Measurements from ENCODE around the gene SOX5. TPM values are rescaled to one million over a fixed set of nuclear protein-coding genes. Genes with fewer than 3 reads are reported as not detected.

Gene SOX5
- total and polyA plus RNA-seq, 2 donors (not counting 1 experiment from before 2014, with no cell fraction given), result 3.9 to 17.2 TPM

DNA sequence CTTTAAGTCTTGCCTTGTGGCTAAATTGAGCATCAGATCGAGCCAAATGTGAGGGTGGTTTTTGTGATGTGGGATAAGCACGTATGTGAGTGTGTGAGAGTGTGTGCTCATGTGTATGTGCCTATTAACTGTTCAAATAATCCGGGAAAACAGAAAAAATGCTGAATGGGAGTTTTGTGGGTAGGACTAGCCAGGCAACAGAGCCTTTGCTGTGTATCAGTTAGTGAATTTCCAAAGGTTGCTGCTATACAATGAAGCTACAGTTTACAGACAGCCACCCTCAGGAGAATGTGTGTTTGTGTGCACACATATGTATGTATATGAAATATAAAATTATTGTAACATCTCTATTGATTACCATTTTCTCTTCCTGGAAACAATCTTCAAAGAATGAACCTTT is 154.0 kb downstream of the SOX5 start:
- no peak for ATAC-seq (ENCODE audit: low read depth)
- POLR2A ChIA-PET, result no interaction called here

DNA sequence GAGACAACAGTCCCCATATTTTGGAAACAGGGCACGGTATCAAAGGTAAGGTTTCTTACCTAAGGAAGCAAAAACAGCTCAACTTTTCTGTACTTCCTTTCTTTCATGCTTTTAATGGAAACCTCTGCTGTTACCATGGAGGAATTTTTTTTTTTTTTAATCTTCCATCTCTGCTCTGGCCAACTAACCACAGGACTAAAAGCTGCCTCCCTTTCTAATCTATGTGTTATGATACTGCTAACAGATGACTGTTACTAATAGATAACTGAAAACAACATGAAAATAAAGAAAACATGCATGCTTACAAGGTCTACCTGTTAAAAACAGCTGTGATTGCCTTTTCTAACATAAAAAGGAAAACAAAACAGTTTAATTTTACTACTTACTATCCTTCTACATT is 168.4 kb downstream of the SOX5 start:
- no peaks in the 10 kb centered on the region for H4K20me1 ChIP-seq (ENCODE audit: control insufficient read depth, insufficient read depth, low read length, poor library complexity, severe bottlenecking)
- POLR2A ChIA-PET, result no interaction called here
- no peak overlapping the region for H3K27ac ChIP-seq (ENCODE audit: low read length in 2 of 2)
- no peaks in the 10 kb centered on the region for H3K79me2 ChIP-seq (ENCODE audit: control insufficient read depth, insufficient read depth, low read length)
- no peaks in the 10 kb centered on the region for H3K36me3 ChIP-seq (replicated peaks in 1 of 2; ENCODE audit: control extremely low read depth in 1 of 2, control insufficient read depth in 1 of 2, extremely low read depth in 1 of 2, insufficient read depth in 2 of 2, low read length in 1 of 2)
- 20% methylated on average over 1 of the region's 1 CpG for WGBS (ENCODE audit: insufficient coverage)
- no peaks in the 10 kb centered on the region for H3K27me3 ChIP-seq (replicated peaks in 1 of 4; ENCODE audit: control extremely low read depth in 1 of 4, control insufficient read depth in 3 of 4, insufficient read depth in 4 of 4, low read length in 3 of 4)
- intact Hi-C loops (cut with micrococcal nuclease), result no loop called here
- no peak overlapping the region for H3K27ac Mint-ChIP-seq
- no peaks in the 10 kb centered on the region for H3K27me3 Mint-ChIP-seq
- H3K4me3 ChIP-seq (ENCODE audit: control extremely low read depth in 1 of 5, extremely low read depth in 1 of 5, insufficient read depth in 1 of 5, low read depth in 2 of 5, low read length in 4 of 5), result no peak overlapping the region
- no peak overlapping the region for H3K4me3 Mint-ChIP-seq
- no peak overlapping the region for H2AFZ ChIP-seq (ENCODE audit: insufficient read depth, low read depth, low read length, poor library complexity, severe bottlenecking)
- CTCF ChIA-PET, result no interaction called here
- H3K4me1 ChIP-seq (ENCODE audit: control insufficient read depth in 2 of 2, insufficient read depth in 2 of 2, low read length in 2 of 2), result no peaks in the 10 kb centered on the region
- H3K9me3 Mint-ChIP-seq (ENCODE audit: insufficient read depth), result no peaks in the 10 kb centered on the region
- no peaks in the 10 kb centered on the region for H3K4me1 Mint-ChIP-seq
- ATAC-seq (ENCODE audit: low read depth), result no peak
- TF ChIP-seq EZH2 (IDR thresholded peaks at IDR 0.05; ENCODE audit: borderline replicate concordance, insufficient read depth, low read depth, low read length, poor library complexity, severe bottlenecking), result no peak
- TF ChIP-seq, protein P1, sequence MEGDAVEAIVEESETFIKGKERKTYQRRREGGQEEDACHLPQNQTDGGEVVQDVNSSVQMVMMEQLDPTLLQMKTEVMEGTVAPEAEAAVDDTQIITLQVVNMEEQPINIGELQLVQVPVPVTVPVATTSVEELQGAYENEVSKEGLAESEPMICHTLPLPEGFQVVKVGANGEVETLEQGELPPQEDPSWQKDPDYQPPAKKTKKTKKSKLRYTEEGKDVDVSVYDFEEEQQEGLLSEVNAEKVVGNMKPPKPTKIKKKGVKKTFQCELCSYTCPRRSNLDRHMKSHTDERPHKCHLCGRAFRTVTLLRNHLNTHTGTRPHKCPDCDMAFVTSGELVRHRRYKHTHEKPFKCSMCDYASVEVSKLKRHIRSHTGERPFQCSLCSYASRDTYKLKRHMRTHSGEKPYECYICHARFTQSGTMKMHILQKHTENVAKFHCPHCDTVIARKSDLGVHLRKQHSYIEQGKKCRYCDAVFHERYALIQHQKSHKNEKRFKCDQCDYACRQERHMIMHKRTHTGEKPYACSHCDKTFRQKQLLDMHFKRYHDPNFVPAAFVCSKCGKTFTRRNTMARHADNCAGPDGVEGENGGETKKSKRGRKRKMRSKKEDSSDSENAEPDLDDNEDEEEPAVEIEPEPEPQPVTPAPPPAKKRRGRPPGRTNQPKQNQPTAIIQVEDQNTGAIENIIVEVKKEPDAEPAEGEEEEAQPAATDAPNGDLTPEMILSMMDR (IDR thresholded peaks at IDR 0.05), result no peak
- no peaks in the 10 kb centered on the region for H3K9me3 ChIP-seq (ENCODE audit: control extremely low read depth in 1 of 3, control insufficient read depth in 2 of 3, insufficient read depth in 1 of 3, low read length in 2 of 3)
- H3K9ac ChIP-seq (ENCODE audit: low read length), result no peak overlapping the region
- no peak overlapping the region for H3K4me2 ChIP-seq (replicated peaks; ENCODE audit: low read depth, low read length, poor library complexity, severe bottlenecking)
- no peak for DNase-seq

More for the DNA sequence above, 154.0 kb downstream of the SOX5 start:
- Histone ChIP-seq H3K27me3 (replicated peaks in 1 of 4; ENCODE audit: control extremely low read depth in 1 of 4, control insufficient read depth in 3 of 4, insufficient read depth in 4 of 4, low read length in 3 of 4) (no peaks in the 10 kb centered on the region), H3K9me3 (ENCODE audit: control extremely low read depth in 1 of 3, control insufficient read depth in 2 of 3, insufficient read depth in 1 of 3, low read length in 2 of 3) (no peaks in the 10 kb centered on the region), H3K36me3 (replicated peaks in 1 of 2; ENCODE audit: control extremely low read depth in 1 of 2, control insufficient read depth in 1 of 2, extremely low read depth in 1 of 2, insufficient read depth in 2 of 2, low read length in 1 of 2) (no peaks in the 10 kb centered on the region), H2AFZ (ENCODE audit: insufficient read depth, low read depth, low read length, poor library complexity, severe bottlenecking) (no peak overlapping the region), H3K27ac (ENCODE audit: low read length in 2 of 2) (no peak overlapping the region), H3K79me2 (ENCODE audit: control insufficient read depth, insufficient read depth, low read length) (no peaks in the 10 kb centered on the region), H3K4me1 (ENCODE audit: control insufficient read depth in 2 of 2, insufficient read depth in 2 of 2, low read length in 2 of 2) (no peaks in the 10 kb centered on the region), H3K9ac (ENCODE audit: low read length) (no peak overlapping the region), H3K4me3 (ENCODE audit: control extremely low read depth in 1 of 5, extremely low read depth in 1 of 5, insufficient read depth in 1 of 5, low read depth in 2 of 5, low read length in 4 of 5) (no peak overlapping the region), H3K4me2 (replicated peaks; ENCODE audit: low read depth, low read length, poor library complexity, severe bottlenecking) (no peak overlapping the region), H4K20me1 (ENCODE audit: control insufficient read depth, insufficient read depth, low read length, poor library complexity, severe bottlenecking) (no peaks in the 10 kb centered on the region)
- Mint-ChIP-seq H3K9me3 (ENCODE audit: insufficient read depth) (no peaks in the 10 kb centered on the region), H3K27me3 (no peaks in the 10 kb centered on the region), H3K27ac (no peak overlapping the region), H3K4me1 (no peaks in the 10 kb centered on the region), H3K4me3 (no peak overlapping the region)
- TF ChIP-seq, protein P1 (IDR thresholded peaks at IDR 0.05), result no peak
- TF ChIP-seq EZH2 (IDR thresholded peaks at IDR 0.05; ENCODE audit: borderline replicate concordance, insufficient read depth, low read depth, low read length, poor library complexity, severe bottlenecking), result no peak
- CTCF ChIA-PET, result no interaction called here
- intact Hi-C loops (cut with micrococcal nuclease), result no loop called here
- no peak for DNase-seq
- 89% methylated on average over 2 of the region's 3 CpGs for WGBS (ENCODE audit: insufficient coverage)

Data from B cell (primary cell).